Endodermal cell (in vitro differentiated cells): ENCODE measurements around the gene GPC6. TPM values are rescaled to one million over a fixed set of nuclear protein-coding genes. Genes with fewer than 3 reads are reported as not detected.

Experiments used
- DNase-seq: peaks from one replicate; pipeline ENCODE4 v3.0.0-alpha.2; 2017
- H3K27ac ChIP-seq: 2 replicates; pipeline ENCODE4 v1.5.1; 2013; ENCODE audit warnings: mild to moderate bottlenecking, low read depth, low read length, moderate library complexity
- H3K27me3 ChIP-seq: 2 replicates; pipeline ENCODE4 v1.6.1; 2013; ENCODE audit warnings: mild to moderate bottlenecking, low read length, moderate library complexity; ENCODE audit not compliant: insufficient read depth, control insufficient read depth, poor library complexity, severe bottlenecking
- H3K36me3 ChIP-seq: 2 replicates; pipeline ENCODE4 v1.7.0; 2013; ENCODE audit warnings: mild to moderate bottlenecking, low read length, moderate library complexity; ENCODE audit not compliant: control insufficient read depth, insufficient read depth
- H3K4me1 ChIP-seq: one replicate; pipeline ENCODE4 v1.7.0; 2013; ENCODE audit warnings: low read length; ENCODE audit not compliant: control insufficient read depth, insufficient read depth
- H3K4me3 ChIP-seq: 2 replicates; pipeline ENCODE4 v1.5.1; 2013; ENCODE audit warnings: mild to moderate bottlenecking, low read length, moderate library complexity
- H3K9ac ChIP-seq: 2 replicates; pipeline ENCODE4 v1.6.1; 2013; ENCODE audit warnings: mild to moderate bottlenecking, low read length, moderate library complexity; ENCODE audit not compliant: poor library complexity, severe bottlenecking; ENCODE audit errors: extremely low read depth
- H3K9me3 ChIP-seq: 2 replicates; pipeline ENCODE4 v1.6.1; 2013; ENCODE audit warnings: mild to moderate bottlenecking, low read length, moderate library complexity; ENCODE audit not compliant: control insufficient read depth
- H3K27ac Mint-ChIP-seq: 2 replicates; pipeline ENCODE4 v1.8.0; 2020; ENCODE audit warnings: mixed read lengths
- H3K27me3 Mint-ChIP-seq: 2 replicates; pipeline ENCODE4 v1.8.0; 2021; ENCODE audit warnings: mild to moderate bottlenecking, mixed read lengths; ENCODE audit not compliant: insufficient read depth
- H3K36me3 Mint-ChIP-seq: 2 replicates; pipeline ENCODE4 v1.8.0; 2020; ENCODE audit warnings: low read depth, mixed read lengths
- H3K4me1 Mint-ChIP-seq: 2 replicates; pipeline ENCODE4 v1.8.0; 2020; ENCODE audit warnings: mixed read lengths
- H3K4me3 Mint-ChIP-seq: 2 replicates; pipeline ENCODE4 v1.8.0; 2020; ENCODE audit warnings: mild to moderate bottlenecking, moderate library complexity, mixed read lengths
- H3K9me3 Mint-ChIP-seq: 2 replicates; pipeline ENCODE4 v1.8.0; 2020; ENCODE audit warnings: mild to moderate bottlenecking, mixed read lengths
- WGBS, 2 experiments: methylation state at CpG; one replicate each; pipeline versions ENCODE4 v1.1.5 to v1.1.7; 2013; ENCODE audit warnings: missing lambda C conversion rate in 2 of 2, mixed read lengths in 1 of 2; ENCODE audit not compliant: insufficient coverage in 1 of 2, insufficient read length in 1 of 2; 5-methylcytosine and 5-hydroxymethylcytosine counted together
- total RNA-seq, 2 donors: library from RNA; stranded (reverse); fragmentation: NEBNext Ultra II Directional in 1 of 2; extraction: Animal tissue kit (Norgen Biotek cat#: 25700) in 1 of 2; gene quantifications; 2 replicates in 1 of 2; 3 replicates in 1 of 2; pipeline ENCODE4 v1.2.1, GENCODE V29; 2021
- TF ChIP-seq, protein P1 (sequence below): fragments of 200-600 bp; sonication (generic); conservative IDR thresholded peaks from 2 replicates; pipeline ENCODE4 v1.5.0; 2021; ENCODE audit warnings: antibody characterized with exemption, mild to moderate bottlenecking

The GPC6 gene
- total RNA-seq, 2 donors from 2014 or later = 69.6 to 80.4 TPM

DNA sequence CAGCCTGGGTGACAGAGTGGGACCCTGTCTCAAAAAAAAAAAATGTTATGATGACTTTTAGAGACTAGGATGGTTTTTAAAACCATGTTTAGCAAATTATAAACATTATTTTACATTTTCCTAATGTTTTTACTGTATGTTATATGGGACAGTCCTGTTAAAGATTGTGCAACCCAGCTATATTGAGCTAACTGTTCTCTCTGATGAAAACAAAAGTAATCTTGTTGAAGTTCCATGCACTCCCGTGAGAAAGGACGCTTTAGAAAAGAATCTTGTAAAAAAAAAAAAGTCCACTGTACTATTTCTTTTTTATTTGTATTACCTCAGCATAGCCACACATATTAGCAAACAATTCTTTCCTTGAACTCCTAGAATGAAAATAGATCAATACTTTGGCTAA lies 801.6 kb downstream of the GPC6 start:
- 86% methylated on average over 2 of the region's 2 CpGs; no CpG with 5 or more reads in 1 of the 2 experiments for WGBS, 2 experiments
- no peaks in the 10 kb centered on the region for H3K9me3 Mint-ChIP-seq
- peaks cover 19% of the 10 kb centered on the region for H3K4me1 Mint-ChIP-seq
- TF ChIP-seq, protein P1, sequence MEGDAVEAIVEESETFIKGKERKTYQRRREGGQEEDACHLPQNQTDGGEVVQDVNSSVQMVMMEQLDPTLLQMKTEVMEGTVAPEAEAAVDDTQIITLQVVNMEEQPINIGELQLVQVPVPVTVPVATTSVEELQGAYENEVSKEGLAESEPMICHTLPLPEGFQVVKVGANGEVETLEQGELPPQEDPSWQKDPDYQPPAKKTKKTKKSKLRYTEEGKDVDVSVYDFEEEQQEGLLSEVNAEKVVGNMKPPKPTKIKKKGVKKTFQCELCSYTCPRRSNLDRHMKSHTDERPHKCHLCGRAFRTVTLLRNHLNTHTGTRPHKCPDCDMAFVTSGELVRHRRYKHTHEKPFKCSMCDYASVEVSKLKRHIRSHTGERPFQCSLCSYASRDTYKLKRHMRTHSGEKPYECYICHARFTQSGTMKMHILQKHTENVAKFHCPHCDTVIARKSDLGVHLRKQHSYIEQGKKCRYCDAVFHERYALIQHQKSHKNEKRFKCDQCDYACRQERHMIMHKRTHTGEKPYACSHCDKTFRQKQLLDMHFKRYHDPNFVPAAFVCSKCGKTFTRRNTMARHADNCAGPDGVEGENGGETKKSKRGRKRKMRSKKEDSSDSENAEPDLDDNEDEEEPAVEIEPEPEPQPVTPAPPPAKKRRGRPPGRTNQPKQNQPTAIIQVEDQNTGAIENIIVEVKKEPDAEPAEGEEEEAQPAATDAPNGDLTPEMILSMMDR = no peak
- Histone ChIP-seq H3K9ac (no peak overlapping the region), H3K4me1 (peaks cover 13% of the 10 kb centered on the region), H3K36me3 (peaks cover 19% of the 10 kb centered on the region), H3K27me3 (no peaks in the 10 kb centered on the region), H3K9me3 (no peaks in the 10 kb centered on the region), H3K27ac (no peak overlapping the region), H3K4me3 (no peak overlapping the region)
- no peak for DNase-seq
- no peaks in the 10 kb centered on the region for H3K27me3 Mint-ChIP-seq
- H3K27ac Mint-ChIP-seq = no peak overlapping the region
- H3K36me3 Mint-ChIP-seq = peaks cover 12% of the 10 kb centered on the region
- no peak overlapping the region for H3K4me3 Mint-ChIP-seq

DNA sequence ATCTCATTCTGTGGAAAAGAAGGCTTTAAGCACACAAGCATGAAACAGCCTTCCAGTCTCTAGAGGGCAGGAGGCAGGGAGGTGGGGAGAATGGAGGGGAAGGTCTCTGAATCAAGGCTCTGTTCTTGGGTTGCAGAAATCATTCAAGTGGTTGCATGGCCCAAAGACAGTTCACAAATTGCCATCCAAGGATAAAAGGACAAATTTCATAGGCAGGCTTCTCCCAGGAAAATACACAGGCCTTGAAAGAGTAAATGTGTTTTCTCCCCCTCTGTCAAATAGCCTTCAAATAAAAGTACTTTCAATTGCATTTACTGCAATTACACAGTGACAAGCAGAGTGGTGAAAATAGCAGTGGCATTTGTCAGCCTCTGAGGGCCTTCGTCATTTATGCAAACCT lies 802.0 kb downstream of the GPC6 start:
- peaks cover 21% of the 10 kb centered on the region for H3K4me1 Mint-ChIP-seq
- H3K4me1 ChIP-seq = peaks cover 15% of the 10 kb centered on the region
- H3K27me3 ChIP-seq = no peaks in the 10 kb centered on the region
- H3K36me3 Mint-ChIP-seq = peaks cover 12% of the 10 kb centered on the region
- peaks cover 19% of the 10 kb centered on the region for H3K36me3 ChIP-seq
- DNase-seq = no peak
- H3K4me3 ChIP-seq = no peak overlapping the region
- H3K9me3 ChIP-seq = no peaks in the 10 kb centered on the region
- TF ChIP-seq, protein P1 = no peak
- no peaks in the 10 kb centered on the region for H3K9me3 Mint-ChIP-seq
- no peaks in the 10 kb centered on the region for H3K27me3 Mint-ChIP-seq
- H3K9ac ChIP-seq = no peak overlapping the region
- no peak overlapping the region for H3K27ac ChIP-seq
- 20 to 67% methylated on average over 1 of the region's 1 CpG for whole genome bisulfite sequencing, 2 experiments
- no peak overlapping the region for H3K4me3 Mint-ChIP-seq
- no peak overlapping the region for H3K27ac Mint-ChIP-seq

DNA sequence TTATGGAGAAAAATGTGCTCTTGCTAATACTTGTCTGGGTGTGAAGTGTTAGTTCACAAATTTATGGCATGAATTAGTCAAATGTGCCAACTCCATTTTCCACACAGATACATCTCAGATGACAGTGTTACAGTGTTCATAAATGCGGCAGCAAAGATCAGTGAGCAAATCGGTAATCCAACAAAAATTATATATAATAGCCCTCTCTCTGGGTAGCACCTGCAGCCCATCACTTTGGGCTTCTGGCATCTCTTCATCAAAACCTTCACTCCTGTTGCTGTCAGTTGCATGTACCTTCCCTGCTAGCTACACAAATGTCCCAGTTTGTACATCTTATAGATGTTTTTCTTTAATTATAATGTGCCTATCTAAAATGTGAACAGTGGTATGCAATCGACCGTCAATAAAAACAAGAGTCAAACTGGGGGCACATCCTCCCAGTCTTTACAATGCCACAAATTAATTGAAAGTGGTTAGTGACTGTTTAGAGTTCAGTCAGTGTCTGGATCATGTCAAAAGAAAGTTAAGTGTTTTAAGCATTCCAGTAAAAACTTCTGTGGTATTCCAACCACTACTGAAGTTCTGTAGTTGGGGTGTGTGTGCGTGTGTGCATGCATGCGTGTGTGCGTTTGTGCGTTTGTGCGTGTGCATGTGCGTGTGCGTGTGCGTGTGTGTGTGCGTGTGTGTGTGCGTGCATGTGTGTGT lies 804.0 kb downstream of the GPC6 start:
- Histone ChIP-seq H3K9me3 (no peaks in the 10 kb centered on the region), H3K36me3 (peaks cover 19% of the 10 kb centered on the region), H3K4me3 (no peak overlapping the region), H3K4me1 (peaks cover 15% of the 10 kb centered on the region), H3K9ac (no peak overlapping the region), H3K27ac (no peak overlapping the region), H3K27me3 (no peaks in the 10 kb centered on the region)
- H3K4me3 Mint-ChIP-seq = no peak overlapping the region
- TF ChIP-seq, protein P1 = no peak
- H3K36me3 Mint-ChIP-seq = peaks cover 12% of the 10 kb centered on the region
- 91 to 100% methylated on average over 4 to 13 of the region's 14 CpGs for WGBS, 2 experiments
- H3K4me1 Mint-ChIP-seq = peaks cover 31% of the 10 kb centered on the region
- no peak overlapping the region for H3K27ac Mint-ChIP-seq
- DNase-seq = no peak
- no peaks in the 10 kb centered on the region for H3K27me3 Mint-ChIP-seq
- no peaks in the 10 kb centered on the region for H3K9me3 Mint-ChIP-seq
